Calu3 (cell line): Measurements from ENCODE around the gene GDPD5. TPM values are rescaled to one million over a fixed set of nuclear protein-coding genes. Genes with fewer than 3 reads are reported as not detected.

Source experiments
- BruUV-seq: library from RNA; stranded (reverse); fragments of 400-500 nt; replicated peaks from 2 replicates; lab custom pipeline; 2021; lab: Mats Ljungman, UMichigan
- CTCF ChIA-PET: fragments of 300-600 bp; sonication (Branson Sonifier 250); formaldehyde crosslinking; loops from one replicate; lab custom pipeline; 2022; ENCODE audit warnings: antibody characterized with exemption; lab: Charles Lee
- DNase-seq: peaks from one replicate; pipeline ENCODE4 v3.0.0; 2022
- H3K27ac Mint-ChIP-seq: one replicate; pipeline ENCODE4 v1.8.0; 2022; ENCODE audit warnings: mixed read lengths; ENCODE audit not compliant: unreplicated experiment
- H3K27me3 Mint-ChIP-seq: one replicate; pipeline ENCODE4 v1.8.0; 2022; ENCODE audit warnings: mixed read lengths; ENCODE audit not compliant: unreplicated experiment
- H3K36me3 Mint-ChIP-seq: one replicate; pipeline ENCODE4 v1.8.0; 2022; ENCODE audit warnings: mild to moderate bottlenecking, moderate library complexity, mixed read lengths; ENCODE audit not compliant: insufficient read depth, unreplicated experiment
- H3K4me1 Mint-ChIP-seq: one replicate; pipeline ENCODE4 v1.8.0; 2022; ENCODE audit warnings: mild to moderate bottlenecking, low read depth, mixed read lengths; ENCODE audit not compliant: unreplicated experiment
- H3K4me3 Mint-ChIP-seq: one replicate; pipeline ENCODE4 v1.8.0; 2022; ENCODE audit warnings: mild to moderate bottlenecking, low read depth, moderate library complexity, mixed read lengths; ENCODE audit not compliant: unreplicated experiment
- H3K9me3 Mint-ChIP-seq: one replicate; pipeline ENCODE4 v1.8.0; 2022; ENCODE audit warnings: low read depth, mixed read lengths; ENCODE audit not compliant: unreplicated experiment
- CTCF ChIP-seq: fragments of 200-600 bp; IDR thresholded peaks from one replicate; pipeline ENCODE4 v1.8.0; 2022; ENCODE audit warnings: antibody characterized with exemption; ENCODE audit not compliant: unreplicated experiment
- intact Hi-C: fragments of 100-400 bp; cut with micrococcal nuclease; formaldehyde crosslinking; loops from one replicate; pipeline ENCODE4 v1.10.0; 2022; ENCODE audit not compliant: unreplicated experiment
- total RNA-seq: library from RNA; stranded (reverse); gene quantifications from 2 replicates; pipeline ENCODE4 v1.2.3, GENCODE V29; 2022

Gene GDPD5
- total RNA-seq, 1 experiment from 2014 or later: 7.0 TPM

DNA sequence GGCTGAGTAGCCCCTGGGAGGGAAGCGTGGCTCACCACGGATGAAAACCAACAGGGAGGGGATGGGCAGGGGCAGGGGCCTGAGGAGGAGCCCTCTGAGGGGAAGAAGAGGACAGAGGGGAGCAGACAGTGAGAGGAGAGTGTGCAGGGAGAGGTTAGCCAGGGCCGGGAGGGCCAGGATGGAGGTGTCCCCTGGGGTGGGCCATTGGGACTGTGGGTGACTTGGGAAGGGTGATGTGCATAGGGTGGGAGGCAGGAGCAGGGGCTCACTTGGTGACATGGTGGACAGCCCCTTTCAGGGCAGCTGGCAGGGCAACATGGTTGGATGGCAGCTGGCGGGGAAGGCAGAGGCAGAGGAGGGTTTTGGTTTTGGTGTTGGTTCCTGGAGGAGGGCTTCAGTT is 5.6 kb upstream of the GDPD5 start:
- Mint-ChIP-seq H3K4me1 (peaks cover 9% of the 10 kb centered on the region), H3K36me3 (peaks cover 3% of the 10 kb centered on the region), H3K9me3 (no peaks in the 10 kb centered on the region), H3K4me3 (no peak overlapping the region), H3K27ac (no peak overlapping the region), H3K27me3 (peaks cover 34% of the 10 kb centered on the region)
- no peak for TF ChIP-seq CTCF
- no TSS peak for BruUV-seq
- CTCF ChIA-PET: interaction anchor here (0.7 kb wide), 1 partner anchor 771 kb away, joined by 3 read pairs; no protein-coding TSS in a partner anchor
- intact Hi-C loops: no loop called here
- DNase-seq: no peak

GRCh38 chr11:75530577-75530976 is 4.8 kb upstream of the GDPD5 start:
- Mint-ChIP-seq H3K4me1 (peaks cover 9% of the 10 kb centered on the region), H3K27ac (no peak overlapping the region), H3K27me3 (peaks cover 34% of the 10 kb centered on the region), H3K36me3 (peaks cover 10% of the 10 kb centered on the region), H3K9me3 (no peaks in the 10 kb centered on the region), H3K4me3 (no peak overlapping the region)
- intact Hi-C loops: no loop called here
- CTCF ChIA-PET: interaction anchor here (0.7 kb wide), 1 partner anchor 772 kb away, joined by 3 read pairs; no protein-coding TSS in a partner anchor
- no peak for TF ChIP-seq CTCF
- no peak for DNase-seq
- BruUV-seq: no TSS peak

DNA sequence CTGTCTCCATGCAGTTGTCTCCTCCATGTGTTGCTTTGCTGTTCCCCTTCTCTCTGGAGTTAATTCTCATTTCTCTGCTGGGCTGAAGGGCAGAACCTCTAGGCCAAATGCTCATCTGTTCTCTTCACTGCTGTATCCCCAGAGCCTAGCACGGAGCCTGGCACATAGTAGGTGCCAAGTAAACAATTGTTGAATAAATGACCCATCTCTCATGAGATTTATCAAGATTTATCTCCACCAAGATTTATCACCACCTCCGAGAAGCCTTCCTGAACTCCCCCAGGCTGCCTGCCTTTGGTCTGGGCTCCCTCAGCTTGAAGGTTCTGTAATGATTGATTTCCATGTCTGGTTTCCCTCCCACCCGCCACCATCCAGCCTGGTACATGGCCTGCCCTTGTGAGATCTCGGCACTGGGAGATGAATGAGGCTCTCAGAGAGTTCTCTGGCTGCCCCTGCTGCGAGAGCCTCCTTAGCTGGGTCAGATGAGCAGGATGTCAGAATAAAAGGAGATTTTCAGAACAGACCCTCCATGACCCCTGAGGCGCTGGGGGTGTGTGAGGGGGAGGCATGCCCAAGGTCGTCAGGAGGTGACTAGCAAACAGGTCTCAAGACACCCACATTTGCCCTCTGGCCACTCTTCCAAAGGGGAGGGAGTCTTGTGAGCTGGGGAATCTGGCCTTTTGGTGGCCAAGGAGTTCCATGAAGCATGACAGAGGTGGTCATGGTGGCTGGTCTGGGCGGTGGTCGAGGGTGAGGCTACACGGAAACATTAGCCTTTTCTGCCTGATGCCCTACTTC is 2.4 kb upstream of the GDPD5 start:
- H3K36me3 Mint-ChIP-seq: peaks cover 10% of the 10 kb centered on the region
- intact Hi-C loops: no loop called here
- DNase-seq: no peak
- no peak overlapping the region for H3K4me3 Mint-ChIP-seq
- CTCF ChIA-PET: interaction anchor here (0.6 to 0.7 kb wide), 2 partner anchors 68 to 337 kb away, joined by 4 read pairs; no protein-coding TSS in a partner anchor
- H3K9me3 Mint-ChIP-seq: no peaks in the 10 kb centered on the region
- no TSS peak for BruUV-seq
- peaks cover 54% of the 10 kb centered on the region for H3K27me3 Mint-ChIP-seq
- no peaks in the 10 kb centered on the region for H3K4me1 Mint-ChIP-seq
- no peak for TF ChIP-seq CTCF
- no peak overlapping the region for H3K27ac Mint-ChIP-seq

DNA sequence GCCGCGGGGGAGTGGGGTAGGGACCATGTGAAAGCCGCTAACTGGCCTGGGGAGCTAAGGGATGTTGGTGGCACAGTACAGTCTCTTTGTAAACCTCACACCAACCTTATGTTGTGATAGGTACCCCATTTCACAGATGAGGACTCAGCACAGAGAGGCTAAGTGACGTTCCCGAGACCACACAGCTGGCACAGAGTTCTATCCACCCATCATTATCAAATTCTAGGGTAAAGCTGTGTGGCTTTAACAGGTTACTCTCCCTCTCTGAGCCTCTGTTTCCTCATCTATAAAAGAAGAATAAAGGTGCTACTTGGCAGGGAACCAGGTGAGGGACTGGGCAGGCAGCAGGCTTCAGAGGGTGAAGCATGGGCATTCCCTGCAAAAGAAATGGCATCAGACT is 1.4 kb upstream of the GDPD5 start:
- Mint-ChIP-seq H3K4me1 (no peaks in the 10 kb centered on the region), H3K27me3 (peaks cover 57% of the 10 kb centered on the region), H3K4me3 (peak overlapping the region; percentile 66), H3K27ac (no peak overlapping the region), H3K36me3 (peaks cover 10% of the 10 kb centered on the region), H3K9me3 (no peaks in the 10 kb centered on the region)
- CTCF ChIA-PET: no interaction called here
- TF ChIP-seq CTCF: no peak
- no peak for DNase-seq
- intact Hi-C loops: no loop called here
- TSS peak; percentile 61 for BruUV-seq
